Measurements from ENCODE around the gene MED29.

Gene MED29

DNA sequence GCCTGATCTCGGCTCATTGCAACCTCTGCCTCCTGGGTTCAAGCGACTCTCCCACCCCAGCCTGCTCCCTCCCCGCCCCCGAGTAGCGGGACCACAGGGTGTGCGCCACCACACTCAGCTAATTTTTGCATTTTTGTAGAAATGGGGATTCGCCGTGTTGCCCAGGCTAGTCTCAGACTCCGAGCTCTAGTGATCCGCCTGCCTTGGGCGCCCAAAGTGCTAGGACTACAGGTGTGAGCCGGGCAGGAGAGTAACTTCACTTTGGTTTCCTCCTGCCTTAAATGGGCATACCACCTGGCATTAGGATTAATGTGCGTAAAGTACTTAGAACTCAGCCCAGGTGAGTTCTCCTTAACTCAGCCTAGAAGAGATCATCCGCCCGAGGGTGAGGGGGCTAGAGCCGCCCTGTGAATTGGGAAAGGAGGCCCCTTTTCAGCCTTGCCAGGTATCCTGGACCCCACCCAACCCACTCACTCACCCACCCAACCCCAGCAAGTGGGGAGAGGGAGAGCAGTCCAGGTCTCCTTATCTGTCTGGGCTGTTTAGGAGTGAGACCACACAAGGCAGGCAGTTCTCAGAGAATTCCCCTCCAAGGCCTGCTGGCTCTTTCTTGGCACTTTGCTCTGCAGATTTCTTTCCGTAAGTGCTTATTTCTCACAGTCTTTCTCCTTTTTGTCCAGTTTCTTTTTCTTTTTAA is 14.2 kb downstream of the MED29 start:
- Histone ChIP-seq H3K27ac (peak overlapping the region; percentile 99 to 100), H3K4me3 (peak overlapping the region; percentile 97)
- no peak for DNase-seq (ENCODE audit: low spot score)
- TF ChIP-seq, protein P1, sequence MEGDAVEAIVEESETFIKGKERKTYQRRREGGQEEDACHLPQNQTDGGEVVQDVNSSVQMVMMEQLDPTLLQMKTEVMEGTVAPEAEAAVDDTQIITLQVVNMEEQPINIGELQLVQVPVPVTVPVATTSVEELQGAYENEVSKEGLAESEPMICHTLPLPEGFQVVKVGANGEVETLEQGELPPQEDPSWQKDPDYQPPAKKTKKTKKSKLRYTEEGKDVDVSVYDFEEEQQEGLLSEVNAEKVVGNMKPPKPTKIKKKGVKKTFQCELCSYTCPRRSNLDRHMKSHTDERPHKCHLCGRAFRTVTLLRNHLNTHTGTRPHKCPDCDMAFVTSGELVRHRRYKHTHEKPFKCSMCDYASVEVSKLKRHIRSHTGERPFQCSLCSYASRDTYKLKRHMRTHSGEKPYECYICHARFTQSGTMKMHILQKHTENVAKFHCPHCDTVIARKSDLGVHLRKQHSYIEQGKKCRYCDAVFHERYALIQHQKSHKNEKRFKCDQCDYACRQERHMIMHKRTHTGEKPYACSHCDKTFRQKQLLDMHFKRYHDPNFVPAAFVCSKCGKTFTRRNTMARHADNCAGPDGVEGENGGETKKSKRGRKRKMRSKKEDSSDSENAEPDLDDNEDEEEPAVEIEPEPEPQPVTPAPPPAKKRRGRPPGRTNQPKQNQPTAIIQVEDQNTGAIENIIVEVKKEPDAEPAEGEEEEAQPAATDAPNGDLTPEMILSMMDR (IDR thresholded peaks at IDR 0.05), result no peak

GRCh38 chr19:39405958-39406655 is 14.9 kb downstream of the MED29 start:
- H3K27ac ChIP-seq, result peak overlapping the region; percentile 99 to 100
- DNase-seq (ENCODE audit: low spot score), result no peak
- H3K4me3 ChIP-seq, result peak overlapping the region; percentile 97
- TF ChIP-seq, protein P1 (IDR thresholded peaks at IDR 0.05), result no peak

DNA sequence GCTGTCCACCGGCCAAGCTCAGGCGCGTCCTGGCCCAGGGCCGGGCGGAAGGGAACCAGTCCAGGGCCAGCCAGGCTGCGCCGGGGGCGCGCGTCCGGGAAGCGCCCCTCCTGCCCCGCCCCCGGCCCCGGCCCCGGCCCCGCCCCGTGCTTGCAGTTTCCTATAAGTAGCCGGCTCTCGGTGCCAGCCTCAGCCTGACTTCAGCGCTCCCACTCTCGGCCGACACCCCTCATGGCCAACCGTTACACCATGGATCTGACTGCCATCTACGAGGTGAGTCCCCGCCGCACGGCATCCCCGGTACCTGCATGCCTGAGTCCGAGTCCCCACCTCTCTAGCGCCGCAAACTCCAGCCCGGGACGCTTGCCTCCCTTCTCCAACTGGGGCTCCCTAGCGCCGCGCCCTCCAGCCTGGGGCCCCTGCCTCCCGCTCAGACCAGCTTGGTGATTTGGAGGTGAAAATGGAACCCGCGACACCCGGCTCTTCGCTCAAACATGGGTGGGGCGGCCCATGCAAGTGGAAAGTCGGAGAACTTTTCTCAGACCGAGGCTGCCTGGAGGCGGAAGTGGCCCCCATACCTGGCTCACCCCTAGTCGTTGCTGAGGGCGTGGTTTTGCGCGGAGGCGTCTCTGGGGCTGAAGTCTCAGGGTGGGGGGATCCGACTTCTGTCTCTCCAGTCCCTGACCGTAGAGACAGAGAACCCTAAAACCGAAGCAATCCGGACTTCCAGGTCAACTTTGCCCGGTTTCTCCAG is 15.7 kb downstream of the MED29 start, which contains the start of gene ZFP36:
Gene ZFP36 (plus strand): TSS at position 192 of the 754 bp plus-strand sequence. CDS start 58 bp downstream, at position 250.
- Histone ChIP-seq H3K4me3 (peak within 1 kb of the TSS; percentile 97), H3K27ac (peak within 1 kb of the TSS; percentile 99 to 100)
- TF ChIP-seq, protein P1 (IDR thresholded peaks at IDR 0.05), result no peak
- DNase-seq (ENCODE audit: low spot score), result peak; percentile 98

DNA sequence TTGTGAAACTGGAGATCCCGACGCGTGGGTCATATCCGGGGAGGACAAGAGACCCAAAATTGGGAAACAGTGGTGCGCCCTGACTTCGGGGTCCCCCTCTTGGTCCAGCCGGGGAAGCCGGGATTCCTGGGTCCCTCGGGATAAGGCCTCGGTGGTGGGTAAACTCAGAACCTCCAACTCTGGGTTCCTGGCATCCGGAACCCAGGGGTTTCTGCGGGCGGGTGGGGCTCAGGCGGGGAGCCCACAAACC is 16.2 kb downstream of the MED29 start:
- TF ChIP-seq, protein P1 (IDR thresholded peaks at IDR 0.05), result no peak
- no peak for DNase-seq (ENCODE audit: low spot score)
- peak overlapping the region; percentile 99 to 100 for H3K27ac ChIP-seq
- peak overlapping the region; percentile 97 for H3K4me3 ChIP-seq

GRCh38 chr19:39407660-39408391 is 16.6 kb downstream of the MED29 start:
- peak; percentile 80 for DNase-seq (ENCODE audit: low spot score)

More at GRCh38 chr19:39407660-39408391, 16.6 kb downstream of the MED29 start:
- peak overlapping the region; percentile 97 for H3K4me3 ChIP-seq
- TF ChIP-seq, protein P1 (IDR thresholded peaks at IDR 0.05), result no peak
- peak overlapping the region; percentile 99 to 100 for H3K27ac ChIP-seq

All from coronary artery (tissue), 2 donors.